DND-41 (cell line): ENCODE data around the gene PAPOLB.

Experiments
- EZH2 ChIP-seq: IDR thresholded peaks from 3 replicates; pipeline ENCODE4 v1.6.1; 2012; ENCODE audit warnings: borderline replicate concordance, low read depth, mild to moderate bottlenecking, moderate library complexity, low read length, inconsistent platforms; ENCODE audit not compliant: severe bottlenecking
- TF ChIP-seq, protein P1 (sequence below): IDR thresholded peaks from 2 replicates; pipeline ENCODE4 v1.5.1; 2012; ENCODE audit warnings: borderline replicate concordance, low read length, moderate library complexity, mild to moderate bottlenecking; ENCODE audit not compliant: poor library complexity, severe bottlenecking; ENCODE audit errors: extremely low read depth

GRCh38 chr7:4817178-4817901, 44.5 kb downstream of the PAPOLB start:
- TF ChIP-seq, protein P1, sequence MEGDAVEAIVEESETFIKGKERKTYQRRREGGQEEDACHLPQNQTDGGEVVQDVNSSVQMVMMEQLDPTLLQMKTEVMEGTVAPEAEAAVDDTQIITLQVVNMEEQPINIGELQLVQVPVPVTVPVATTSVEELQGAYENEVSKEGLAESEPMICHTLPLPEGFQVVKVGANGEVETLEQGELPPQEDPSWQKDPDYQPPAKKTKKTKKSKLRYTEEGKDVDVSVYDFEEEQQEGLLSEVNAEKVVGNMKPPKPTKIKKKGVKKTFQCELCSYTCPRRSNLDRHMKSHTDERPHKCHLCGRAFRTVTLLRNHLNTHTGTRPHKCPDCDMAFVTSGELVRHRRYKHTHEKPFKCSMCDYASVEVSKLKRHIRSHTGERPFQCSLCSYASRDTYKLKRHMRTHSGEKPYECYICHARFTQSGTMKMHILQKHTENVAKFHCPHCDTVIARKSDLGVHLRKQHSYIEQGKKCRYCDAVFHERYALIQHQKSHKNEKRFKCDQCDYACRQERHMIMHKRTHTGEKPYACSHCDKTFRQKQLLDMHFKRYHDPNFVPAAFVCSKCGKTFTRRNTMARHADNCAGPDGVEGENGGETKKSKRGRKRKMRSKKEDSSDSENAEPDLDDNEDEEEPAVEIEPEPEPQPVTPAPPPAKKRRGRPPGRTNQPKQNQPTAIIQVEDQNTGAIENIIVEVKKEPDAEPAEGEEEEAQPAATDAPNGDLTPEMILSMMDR, result no peak
- TF ChIP-seq EZH2, result no peak
